Liver (tissue), 9 donors: Measurements from ENCODE around the gene MAP3K8. TPM values are rescaled to one million over a fixed set of nuclear protein-coding genes. Genes with fewer than 3 reads are reported as not detected.

Experiments
- DNase-seq: peaks from one replicate; pipeline ENCODE4 v3.0.0-alpha.2; 2017; ENCODE audit warnings: low spot score
- H3K27ac ChIP-seq, 2 donors: one replicate each; pipeline ENCODE4 v1.7.0; 2013; ENCODE audit warnings: inconsistent platforms in 2 of 2, low read length in 2 of 2, control low read depth in 1 of 2, low read depth in 1 of 2, mild to moderate bottlenecking in 1 of 2
- H3K27me3 ChIP-seq, 4 donors: one replicate each; pipeline versions ENCODE4 v1.6.1 to v1.7.0; 2013; ENCODE audit warnings: low read length in 3 of 4, inconsistent platforms in 1 of 4, mild to moderate bottlenecking in 1 of 4, moderate library complexity in 1 of 4; ENCODE audit not compliant: control insufficient read depth in 4 of 4, insufficient read depth in 4 of 4
- H3K36me3 ChIP-seq, 4 donors: one replicate each; pipeline versions ENCODE4 v1.6.1 to v1.7.0; 2013; ENCODE audit warnings: low read length in 3 of 4, mild to moderate bottlenecking in 3 of 4, low read depth in 1 of 4, moderate library complexity in 1 of 4; ENCODE audit not compliant: control insufficient read depth in 4 of 4, insufficient read depth in 3 of 4
- H3K4me1 ChIP-seq, 4 donors: one replicate each; pipeline versions ENCODE4 v1.6.1 to v1.7.0; 2013; ENCODE audit warnings: low read length in 3 of 4, mild to moderate bottlenecking in 3 of 4, moderate library complexity in 1 of 4; ENCODE audit not compliant: control insufficient read depth in 4 of 4, insufficient read depth in 4 of 4
- H3K4me3 ChIP-seq, 3 donors: one replicate each; pipeline versions ENCODE4 v1.6.1 to v1.7.0; 2013; ENCODE audit warnings: low read length in 3 of 3, control low read depth in 1 of 3, low read depth in 1 of 3, mild to moderate bottlenecking in 1 of 3
- H3K9ac ChIP-seq, 2 donors: one replicate each; pipeline ENCODE4 v1.7.0; 2013; ENCODE audit warnings: low read length in 2 of 2, mild to moderate bottlenecking in 2 of 2, moderate library complexity in 2 of 2, control low read depth in 1 of 2, low read depth in 1 of 2
- H3K9me3 ChIP-seq, 4 donors: one replicate each; pipeline versions ENCODE4 v1.6.1 to v1.7.0; 2013; ENCODE audit warnings: low read length in 3 of 4; ENCODE audit not compliant: control insufficient read depth in 4 of 4
- ATF3 ChIP-seq: IDR thresholded peaks from 2 replicates; pipeline ENCODE4 v1.6.1; 2016; ENCODE audit warnings: antibody characterized with exemption
- CTCF ChIP-seq: fragments of 150-350 bp; IDR thresholded peaks from 2 replicates; pipeline ENCODE4 v1.5.1; 2017; ENCODE audit warnings: improper control_type of control experiment, low read depth, low read length; ENCODE audit not compliant: missing input control
- EGR1 ChIP-seq, 2 donors: IDR thresholded peaks; 2 replicates each; pipeline ENCODE4 v1.6.1; 2016 to 2018; ENCODE audit warnings: antibody characterized with exemption in 2 of 2, low read depth in 2 of 2
- FOXA1 ChIP-seq: IDR thresholded peaks from 2 replicates; pipeline ENCODE4 v1.6.1; 2016; ENCODE audit warnings: antibody characterized with exemption
- FOXA2 ChIP-seq: IDR thresholded peaks from 2 replicates; pipeline ENCODE4 v1.6.1; 2016; ENCODE audit warnings: antibody characterized with exemption
- GABPA ChIP-seq, 2 donors: IDR thresholded peaks in 1 of 2; conservative IDR thresholded peaks in 1 of 2; 2 replicates each; pipeline ENCODE4 v1.6.1; 2016; ENCODE audit warnings: antibody characterized with exemption in 2 of 2, mild to moderate bottlenecking in 1 of 2, moderate library complexity in 1 of 2
- HNF4A ChIP-seq, 2 donors: conservative IDR thresholded peaks; 2 replicates each; pipeline ENCODE4 v1.6.1; 2016; ENCODE audit warnings: antibody characterized with exemption in 2 of 2, mild to moderate bottlenecking in 2 of 2
- HNF4G ChIP-seq: IDR thresholded peaks from 2 replicates; pipeline ENCODE4 v1.6.1; 2016; ENCODE audit warnings: antibody characterized with exemption
- JUND ChIP-seq, 2 donors: IDR thresholded peaks; 2 replicates each; pipeline ENCODE4 v1.6.1; 2016; ENCODE audit warnings: antibody characterized with exemption in 2 of 2
- MAX ChIP-seq: IDR thresholded peaks from 2 replicates; pipeline ENCODE4 v1.6.1; 2016; ENCODE audit warnings: antibody characterized with exemption
- NR2F2 ChIP-seq: IDR thresholded peaks from 2 replicates; pipeline ENCODE4 v1.6.1; 2016; ENCODE audit warnings: antibody characterized with exemption
- REST ChIP-seq: IDR thresholded peaks from 2 replicates; pipeline ENCODE4 v1.6.1; 2016; ENCODE audit warnings: antibody characterized with exemption, mild to moderate bottlenecking
- RXRA ChIP-seq, 2 donors: IDR thresholded peaks; 2 replicates each; pipeline ENCODE4 v1.6.1; 2017 to 2018; ENCODE audit warnings: antibody characterized with exemption in 2 of 2, mild to moderate bottlenecking in 1 of 2
- SP1 ChIP-seq: IDR thresholded peaks from 2 replicates; pipeline ENCODE4 v1.6.1; 2018; ENCODE audit warnings: antibody characterized with exemption, mild to moderate bottlenecking
- TAF1 ChIP-seq: conservative IDR thresholded peaks from 2 replicates; pipeline ENCODE4 v1.6.1; 2016; ENCODE audit warnings: antibody characterized with exemption, mild to moderate bottlenecking
- YY1 ChIP-seq: IDR thresholded peaks from 2 replicates; pipeline ENCODE4 v1.6.1; 2016; ENCODE audit warnings: antibody characterized with exemption, mild to moderate bottlenecking
- ZBTB33 ChIP-seq: IDR thresholded peaks from 2 replicates; pipeline ENCODE4 v1.6.1; 2016; ENCODE audit warnings: antibody characterized with exemption
- WGBS: extraction: QIAGEN DNeasy Blood & Tissue Kit; methylation state at CpG from one replicate; pipeline ENCODE4 v1.1.7; 2013; 5-methylcytosine and 5-hydroxymethylcytosine counted together
- polyA plus RNA-seq, 2 donors: library from polyadenylated mRNA; stranded (reverse) in 1 of 2; unstranded in 1 of 2; fragments of 200-250 nt in 1 of 2; fragments of >200 nt in 1 of 2; fragmentation: Nextera tagmentation in 1 of 2; extraction: Ambion mirVana in 1 of 2; gene quantifications; one replicate each; pipeline versions ENCODE4 v1.2.1 to v1.2.3, GENCODE V29; 2013 to 2015
- total RNA-seq, 2 donors: library from RNA; depleted of rRNA; stranded (reverse); fragments of >200 nt; gene quantifications; one replicate each; pipeline ENCODE4 v1.2.3, GENCODE V29; 2014
- donor health status: healthy.
- donor health status: healthy.
- donor health status: healthy.
- donor health status: healthy.
- donor health status: healthy.

Gene MAP3K8
- total and polyA plus RNA-seq, 4 donors = 2.1 to 11.4 (median 6.1) TPM

GRCh38 chr10:30396293-30396692 is 37.7 kb upstream of the MAP3K8 start:
- Histone ChIP-seq H3K27ac (no peak overlapping the region), H3K36me3 (no peaks in the 10 kb centered on the region), H3K4me3 (no peak overlapping the region), H3K9ac (no peak overlapping the region), H3K27me3 (no peaks in the 10 kb centered on the region), H3K4me1 (peaks cover 0 to 7% (median 1%) of the 10 kb centered on the region in 4 donors), H3K9me3 (no peaks in the 10 kb centered on the region)
- TF ChIP-seq SP1 (no peak), EGR1 (IDR thresholded peaks at IDR 0.05; ENCODE audit: low read depth in 2 of 2) (no peak), YY1 (no peak), ZBTB33 (no peak), TAF1 (no peak)
- DNase-seq = no peak
- WGBS = 58% methylated on average over 3 of the region's 3 CpGs

- WGBS = 71% methylated on average over 2 of the region's 2 CpGs
These were observed 37.3 kb upstream of the MAP3K8 start for GRCh38 chr10:30396698-30397097.

GRCh38 chr10:30398193-30398592 is 35.8 kb upstream of the MAP3K8 start:
- Histone ChIP-seq H3K4me1 (no peaks in the 10 kb centered on the region), H3K9ac (no peak overlapping the region), H3K27me3 (no peaks in the 10 kb centered on the region), H3K36me3 (no peaks in the 10 kb centered on the region), H3K4me3 (no peak overlapping the region), H3K27ac (no peak overlapping the region), H3K9me3 (no peaks in the 10 kb centered on the region)
- 78% methylated on average over 2 of the region's 2 CpGs for WGBS
- DNase-seq = no peak
- TF ChIP-seq TAF1 (no peak), RXRA (IDR thresholded peaks at IDR 0.05) (no peak), YY1 (no peak), GABPA (IDR thresholded peaks at IDR 0.05 in 1 of 2, conservative IDR thresholded peaks at IDR 0.05 in 1 of 2) (no peak), CTCF (no peak), EGR1 (IDR thresholded peaks at IDR 0.05; ENCODE audit: low read depth in 2 of 2) (no peak), ATF3 (no peak), HNF4A (conservative IDR thresholded peaks at IDR 0.05) (no peak), HNF4G (no peak), SP1 (no peak), FOXA2 (no peak), REST (no peak), MAX (no peak), NR2F2 (no peak), FOXA1 (no peak), JUND (IDR thresholded peaks at IDR 0.05) (no peak)

More at GRCh38 chr10:30396698-30397097, 37.3 kb upstream of the MAP3K8 start:
- no peak overlapping the region for H3K4me3 ChIP-seq
- no peak overlapping the region for H3K27ac ChIP-seq
- H3K9me3 ChIP-seq = no peaks in the 10 kb centered on the region
- H3K4me1 ChIP-seq = peaks cover 0 to 7% (median 1%) of the 10 kb centered on the region in 4 donors
- no peak for DNase-seq
- TF ChIP-seq FOXA1 = no peak
- TF ChIP-seq ATF3 = no peak
- TF ChIP-seq GABPA (IDR thresholded peaks at IDR 0.05 in 1 of 2, conservative IDR thresholded peaks at IDR 0.05 in 1 of 2) = no peak
- TF ChIP-seq NR2F2 = no peak
- TF ChIP-seq JUND (IDR thresholded peaks at IDR 0.05) = no peak
- TF ChIP-seq RXRA (IDR thresholded peaks at IDR 0.05) = no peak
- TF ChIP-seq HNF4G = no peak
- H3K27me3 ChIP-seq = no peaks in the 10 kb centered on the region
- H3K9ac ChIP-seq = no peak overlapping the region
- no peaks in the 10 kb centered on the region for H3K36me3 ChIP-seq
